Measurements from ENCODE around the gene SND1.

DNA sequence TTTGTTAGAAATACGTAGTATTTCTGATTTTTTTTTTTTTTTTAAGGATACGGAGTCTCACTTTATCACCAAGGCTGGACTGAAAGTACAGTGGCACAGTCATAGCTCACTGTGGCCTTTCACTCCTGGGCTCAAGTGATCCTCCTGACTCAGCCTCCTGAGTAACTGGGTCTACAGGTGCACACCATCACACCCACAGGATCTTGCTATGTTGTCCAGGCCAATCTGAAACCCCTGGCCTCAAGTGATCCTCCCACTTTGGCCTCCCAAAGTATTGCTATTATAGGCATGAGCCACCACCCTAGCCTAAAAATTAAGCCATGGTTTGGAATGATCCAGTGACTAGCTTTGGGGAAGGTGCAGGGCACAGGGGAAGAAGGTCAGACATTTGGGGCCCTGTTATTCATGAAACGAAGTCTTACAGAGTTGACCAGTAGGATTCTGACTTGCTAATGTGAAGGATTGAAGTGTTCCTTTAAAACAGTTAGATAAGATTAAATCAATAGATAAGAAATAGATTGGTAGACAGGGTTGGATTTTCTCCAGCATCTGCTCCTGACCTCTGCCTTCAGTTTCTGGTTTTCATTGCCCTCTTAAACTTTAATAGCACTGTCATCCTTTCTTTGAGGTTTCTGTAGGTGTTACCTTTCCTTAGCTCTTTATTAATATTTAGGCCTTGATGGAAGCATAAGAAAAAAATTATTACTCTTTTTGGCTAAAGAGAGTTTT is 257.6 kb downstream of the SND1 start:
- TF ChIP-seq, protein P1, sequence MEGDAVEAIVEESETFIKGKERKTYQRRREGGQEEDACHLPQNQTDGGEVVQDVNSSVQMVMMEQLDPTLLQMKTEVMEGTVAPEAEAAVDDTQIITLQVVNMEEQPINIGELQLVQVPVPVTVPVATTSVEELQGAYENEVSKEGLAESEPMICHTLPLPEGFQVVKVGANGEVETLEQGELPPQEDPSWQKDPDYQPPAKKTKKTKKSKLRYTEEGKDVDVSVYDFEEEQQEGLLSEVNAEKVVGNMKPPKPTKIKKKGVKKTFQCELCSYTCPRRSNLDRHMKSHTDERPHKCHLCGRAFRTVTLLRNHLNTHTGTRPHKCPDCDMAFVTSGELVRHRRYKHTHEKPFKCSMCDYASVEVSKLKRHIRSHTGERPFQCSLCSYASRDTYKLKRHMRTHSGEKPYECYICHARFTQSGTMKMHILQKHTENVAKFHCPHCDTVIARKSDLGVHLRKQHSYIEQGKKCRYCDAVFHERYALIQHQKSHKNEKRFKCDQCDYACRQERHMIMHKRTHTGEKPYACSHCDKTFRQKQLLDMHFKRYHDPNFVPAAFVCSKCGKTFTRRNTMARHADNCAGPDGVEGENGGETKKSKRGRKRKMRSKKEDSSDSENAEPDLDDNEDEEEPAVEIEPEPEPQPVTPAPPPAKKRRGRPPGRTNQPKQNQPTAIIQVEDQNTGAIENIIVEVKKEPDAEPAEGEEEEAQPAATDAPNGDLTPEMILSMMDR (IDR thresholded peaks at IDR 0.05), result no peak
- TF ChIP-seq POLR2A (IDR thresholded peaks at IDR 0.05), result no peak

Measured in body of pancreas (tissue), 4 donors.